A549 (cell line): ENCODE results near the gene GRK3.

Experiments
- CHD2 ChIP-seq: fragments of 150-350 bp; IDR thresholded peaks from 2 replicates; pipeline ENCODE4 v1.6.1; 2014; ENCODE audit warnings: low read length; ENCODE audit not compliant: partially characterized antibody
- PHF8 ChIP-seq: fragments of 200-600 bp; sonication (generic); IDR thresholded peaks from 2 replicates; pipeline ENCODE4 v1.6.1; 2016; ENCODE audit warnings: low read depth, mild to moderate bottlenecking, antibody characterized with exemption, moderate library complexity, borderline replicate concordance
- POLR2A ChIP-seq: IDR thresholded peaks from 2 replicates; pipeline ENCODE4 v1.6.1; 2012; ENCODE audit warnings: mild to moderate bottlenecking, low read length
- RFX5 ChIP-seq: fragments of 450-650 bp; IDR thresholded peaks from 2 replicates; pipeline ENCODE4 v1.7.1; 2014; ENCODE audit warnings: antibody characterized with exemption, mild to moderate bottlenecking, moderate library complexity
- SMC3 ChIP-seq: fragments of >200 bp; sonication (Bioruptor Twin); formaldehyde crosslinking; IDR thresholded peaks from 3 replicates; pipeline ENCODE4 v1.6.1; 2018; ENCODE audit warnings: inconsistent platforms
- TF ChIP-seq, protein P1 (sequence below): fragments of >200 bp; sonication (Bioruptor Twin); formaldehyde crosslinking; IDR thresholded peaks from 3 replicates; pipeline ENCODE4 v1.5.1; 2016

GRCh38 chr22:25765016-25765367 is 200.5 kb downstream of the GRK3 start:
- TF ChIP-seq PHF8 (no peak), RFX5 (no peak), POLR2A (no peak), SMC3 (no peak), CHD2 (no peak)
- TF ChIP-seq, protein P1, sequence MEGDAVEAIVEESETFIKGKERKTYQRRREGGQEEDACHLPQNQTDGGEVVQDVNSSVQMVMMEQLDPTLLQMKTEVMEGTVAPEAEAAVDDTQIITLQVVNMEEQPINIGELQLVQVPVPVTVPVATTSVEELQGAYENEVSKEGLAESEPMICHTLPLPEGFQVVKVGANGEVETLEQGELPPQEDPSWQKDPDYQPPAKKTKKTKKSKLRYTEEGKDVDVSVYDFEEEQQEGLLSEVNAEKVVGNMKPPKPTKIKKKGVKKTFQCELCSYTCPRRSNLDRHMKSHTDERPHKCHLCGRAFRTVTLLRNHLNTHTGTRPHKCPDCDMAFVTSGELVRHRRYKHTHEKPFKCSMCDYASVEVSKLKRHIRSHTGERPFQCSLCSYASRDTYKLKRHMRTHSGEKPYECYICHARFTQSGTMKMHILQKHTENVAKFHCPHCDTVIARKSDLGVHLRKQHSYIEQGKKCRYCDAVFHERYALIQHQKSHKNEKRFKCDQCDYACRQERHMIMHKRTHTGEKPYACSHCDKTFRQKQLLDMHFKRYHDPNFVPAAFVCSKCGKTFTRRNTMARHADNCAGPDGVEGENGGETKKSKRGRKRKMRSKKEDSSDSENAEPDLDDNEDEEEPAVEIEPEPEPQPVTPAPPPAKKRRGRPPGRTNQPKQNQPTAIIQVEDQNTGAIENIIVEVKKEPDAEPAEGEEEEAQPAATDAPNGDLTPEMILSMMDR = no peak
